Measurements from ENCODE around the gene TPRN. TPM values are rescaled to one million over a fixed set of nuclear protein-coding genes. Genes with fewer than 3 reads are reported as not detected.

The TPRN gene
- polyA plus RNA-seq, 1 donor from 2014 or later: 8.1 TPM

DNA sequence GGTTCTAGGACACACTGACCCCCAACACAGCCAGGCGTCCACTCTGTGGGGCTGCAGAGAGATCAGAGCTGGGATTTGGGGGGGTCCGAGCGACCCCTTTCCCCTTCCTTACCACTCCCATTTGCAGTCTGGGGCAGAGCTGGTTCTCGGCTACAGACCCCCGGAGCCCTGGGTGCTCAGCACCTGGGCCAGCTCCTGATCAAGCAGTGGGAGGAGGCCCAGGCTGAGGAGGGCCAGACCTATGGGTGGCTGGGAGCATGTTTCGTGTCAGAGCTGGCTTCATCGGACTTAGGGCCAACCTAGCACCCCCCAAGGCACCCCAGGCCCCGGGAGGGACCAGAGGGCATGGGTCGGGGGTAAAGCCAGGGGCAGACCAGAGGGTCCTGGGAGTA lies 54.0 kb downstream of the TPRN start:
- Histone ChIP-seq H3K36me3 (ENCODE audit: insufficient read depth, low read length) (no peaks in the 10 kb centered on the region), H2AFZ (ENCODE audit: low read depth, low read length) (no peak overlapping the region), H3K4me2 (ENCODE audit: low read length) (no peak overlapping the region), H3F3A (ENCODE audit: insufficient read depth, low read length, poor library complexity, severe bottlenecking) (no peaks in the 10 kb centered on the region), H3K27ac (ENCODE audit: low read length) (no peak overlapping the region), H3K9me3 (ENCODE audit: low read length) (no peaks in the 10 kb centered on the region), H3K9me2 (ENCODE audit: insufficient read depth, low read length) (no peaks in the 10 kb centered on the region), H3K27me3 (ENCODE audit: insufficient read depth, low read depth, low read length) (peaks cover 26% of the 10 kb centered on the region), H3K9ac (ENCODE audit: low read length) (no peak overlapping the region), H3K4me3 (ENCODE audit: low read length) (no peak overlapping the region), H4K20me1 (ENCODE audit: insufficient read depth) (no peaks in the 10 kb centered on the region), H3K79me2 (replicated peaks; ENCODE audit: insufficient read depth, low read length) (no peaks in the 10 kb centered on the region)
- no peak for TF ChIP-seq EP300 (conservative IDR thresholded peaks at IDR 0.05; ENCODE audit: poor library complexity, severe bottlenecking)
- TF ChIP-seq MXI1 (conservative IDR thresholded peaks at IDR 0.05; ENCODE audit: poor library complexity, severe bottlenecking): no peak
- TF ChIP-seq EZH2 (IDR thresholded peaks at IDR 0.05; ENCODE audit: borderline replicate concordance, insufficient read depth, low read length, poor library complexity, severe bottlenecking): no peak
- TF ChIP-seq RAD21 (conservative IDR thresholded peaks at IDR 0.05): no peak
- TF ChIP-seq, protein P1, sequence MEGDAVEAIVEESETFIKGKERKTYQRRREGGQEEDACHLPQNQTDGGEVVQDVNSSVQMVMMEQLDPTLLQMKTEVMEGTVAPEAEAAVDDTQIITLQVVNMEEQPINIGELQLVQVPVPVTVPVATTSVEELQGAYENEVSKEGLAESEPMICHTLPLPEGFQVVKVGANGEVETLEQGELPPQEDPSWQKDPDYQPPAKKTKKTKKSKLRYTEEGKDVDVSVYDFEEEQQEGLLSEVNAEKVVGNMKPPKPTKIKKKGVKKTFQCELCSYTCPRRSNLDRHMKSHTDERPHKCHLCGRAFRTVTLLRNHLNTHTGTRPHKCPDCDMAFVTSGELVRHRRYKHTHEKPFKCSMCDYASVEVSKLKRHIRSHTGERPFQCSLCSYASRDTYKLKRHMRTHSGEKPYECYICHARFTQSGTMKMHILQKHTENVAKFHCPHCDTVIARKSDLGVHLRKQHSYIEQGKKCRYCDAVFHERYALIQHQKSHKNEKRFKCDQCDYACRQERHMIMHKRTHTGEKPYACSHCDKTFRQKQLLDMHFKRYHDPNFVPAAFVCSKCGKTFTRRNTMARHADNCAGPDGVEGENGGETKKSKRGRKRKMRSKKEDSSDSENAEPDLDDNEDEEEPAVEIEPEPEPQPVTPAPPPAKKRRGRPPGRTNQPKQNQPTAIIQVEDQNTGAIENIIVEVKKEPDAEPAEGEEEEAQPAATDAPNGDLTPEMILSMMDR (IDR thresholded peaks at IDR 0.05; ENCODE audit: poor library complexity, severe bottlenecking): no peak
- TF ChIP-seq POLR2AphosphoS5 (IDR thresholded peaks at IDR 0.05): no peak
- no peak for TF ChIP-seq TAF1 (IDR thresholded peaks at IDR 0.05; ENCODE audit: low read depth)
- TF ChIP-seq REST (IDR thresholded peaks at IDR 0.05; ENCODE audit: borderline replicate concordance): no peak
- TF ChIP-seq SMC3 (conservative IDR thresholded peaks at IDR 0.05; ENCODE audit: poor library complexity): no peak

- no peak overlapping the region for H3K27ac ChIP-seq (ENCODE audit: low read length)
- TF ChIP-seq EZH2 (IDR thresholded peaks at IDR 0.05; ENCODE audit: borderline replicate concordance, insufficient read depth, low read length, poor library complexity, severe bottlenecking): no peak
- no peak for TF ChIP-seq RAD21 (conservative IDR thresholded peaks at IDR 0.05)
- no peak for TF ChIP-seq MXI1 (conservative IDR thresholded peaks at IDR 0.05; ENCODE audit: poor library complexity, severe bottlenecking)
- TF ChIP-seq SMC3 (conservative IDR thresholded peaks at IDR 0.05; ENCODE audit: poor library complexity): no peak
- no peak for TF ChIP-seq POLR2AphosphoS5 (IDR thresholded peaks at IDR 0.05)
- TF ChIP-seq TAF1 (IDR thresholded peaks at IDR 0.05; ENCODE audit: low read depth): no peak
- no peaks in the 10 kb centered on the region for H3K36me3 ChIP-seq (ENCODE audit: insufficient read depth, low read length)
- H3K4me3 ChIP-seq (ENCODE audit: low read length): no peak overlapping the region
- no peak overlapping the region for H3K9ac ChIP-seq (ENCODE audit: low read length)
- H3K9me2 ChIP-seq (ENCODE audit: insufficient read depth, low read length): no peaks in the 10 kb centered on the region
- peaks cover 32% of the 10 kb centered on the region for H3K27me3 ChIP-seq (ENCODE audit: insufficient read depth, low read depth, low read length)
- H2AFZ ChIP-seq (ENCODE audit: low read depth, low read length): no peak overlapping the region
- no peaks in the 10 kb centered on the region for H3F3A ChIP-seq (ENCODE audit: insufficient read depth, low read length, poor library complexity, severe bottlenecking)
- no peaks in the 10 kb centered on the region for H3K79me2 ChIP-seq (replicated peaks; ENCODE audit: insufficient read depth, low read length)
- no peaks in the 10 kb centered on the region for H4K20me1 ChIP-seq (ENCODE audit: insufficient read depth)
- no peaks in the 10 kb centered on the region for H3K9me3 ChIP-seq (ENCODE audit: low read length)
- no peak overlapping the region for H3K4me2 ChIP-seq (ENCODE audit: low read length)
Observed at GRCh38 chr9:137145731-137146526, 54.6 kb downstream of the TPRN start.
